ENCODE data around the gene FAM3B.

DNA sequence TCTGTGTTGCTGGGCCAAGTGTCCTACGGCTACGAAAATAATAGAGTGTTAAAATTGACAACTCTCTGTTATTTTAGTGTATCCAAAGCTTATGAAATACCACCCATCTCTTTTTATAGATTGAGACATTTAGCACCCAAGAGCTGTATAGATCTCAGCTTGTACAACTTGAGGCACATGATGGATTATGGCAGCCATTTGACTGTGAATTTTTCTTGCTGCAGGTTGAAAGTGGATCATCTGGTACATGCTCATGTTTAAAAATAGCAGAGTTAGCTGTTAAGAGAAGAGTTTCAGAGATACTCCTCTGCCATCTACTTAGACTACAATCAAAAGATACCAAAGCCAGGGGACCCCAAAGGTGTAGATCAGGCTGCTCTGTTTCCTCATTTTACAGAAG, 49.3 kb upstream of the FAM3B start:
- TF ChIP-seq, protein P1, sequence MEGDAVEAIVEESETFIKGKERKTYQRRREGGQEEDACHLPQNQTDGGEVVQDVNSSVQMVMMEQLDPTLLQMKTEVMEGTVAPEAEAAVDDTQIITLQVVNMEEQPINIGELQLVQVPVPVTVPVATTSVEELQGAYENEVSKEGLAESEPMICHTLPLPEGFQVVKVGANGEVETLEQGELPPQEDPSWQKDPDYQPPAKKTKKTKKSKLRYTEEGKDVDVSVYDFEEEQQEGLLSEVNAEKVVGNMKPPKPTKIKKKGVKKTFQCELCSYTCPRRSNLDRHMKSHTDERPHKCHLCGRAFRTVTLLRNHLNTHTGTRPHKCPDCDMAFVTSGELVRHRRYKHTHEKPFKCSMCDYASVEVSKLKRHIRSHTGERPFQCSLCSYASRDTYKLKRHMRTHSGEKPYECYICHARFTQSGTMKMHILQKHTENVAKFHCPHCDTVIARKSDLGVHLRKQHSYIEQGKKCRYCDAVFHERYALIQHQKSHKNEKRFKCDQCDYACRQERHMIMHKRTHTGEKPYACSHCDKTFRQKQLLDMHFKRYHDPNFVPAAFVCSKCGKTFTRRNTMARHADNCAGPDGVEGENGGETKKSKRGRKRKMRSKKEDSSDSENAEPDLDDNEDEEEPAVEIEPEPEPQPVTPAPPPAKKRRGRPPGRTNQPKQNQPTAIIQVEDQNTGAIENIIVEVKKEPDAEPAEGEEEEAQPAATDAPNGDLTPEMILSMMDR (IDR thresholded peaks at IDR 0.05) = no peak
- TF ChIP-seq ZFX (IDR thresholded peaks at IDR 0.05; ENCODE audit: borderline replicate concordance) = no peak
